Endothelial cell of umbilical vein (primary cell): Measurements from ENCODE around the gene LUC7L. TPM values are rescaled to one million over a fixed set of nuclear protein-coding genes. Genes with fewer than 3 reads are reported as not detected.

Source experiments
- BruUV-seq: library from RNA; stranded (reverse); fragments of 400-500 nt; replicated peaks from 2 replicates; lab custom pipeline; 2021; lab: Mats Ljungman, UMichigan
- CTCF ChIA-PET: fragments of 300-600, 350-600 bp; sonication (Branson Sonifier 250); formaldehyde crosslinking; loops from one replicate; lab custom pipeline; 2021; ENCODE audit warnings: antibody characterized with exemption, inconsistent platforms; lab: Charles Lee
- POLR2A ChIA-PET: fragments of 300-600, 350-600 bp; sonication (Branson Sonifier 250); formaldehyde crosslinking; loops from one replicate; lab custom pipeline; 2021; ENCODE audit warnings: antibody characterized with exemption, inconsistent platforms; lab: Charles Lee
- DNase-seq: peaks from one replicate; pipeline ENCODE4 v3.0.0-alpha.2; 2011; ENCODE audit warnings: low read depth, low spot score
- FAIRE-seq: peaks from 2 replicates; lab custom pipeline; 2011; peaks lifted over from hg19 to GRCh38; lab: Jason Lieb, UNC
- H2AFZ ChIP-seq: 2 replicates; pipeline ENCODE4 v1.6.0; 2012; ENCODE audit warnings: low read depth, low read length, control low read depth, inconsistent platforms
- H3K27ac ChIP-seq: 2 replicates; pipeline ENCODE4 v1.5.1; 2011; ENCODE audit warnings: low read depth, mild to moderate bottlenecking, control low read depth, low read length, moderate library complexity; ENCODE audit not compliant: insufficient read depth
- H3K27me3 ChIP-seq, 2 experiments: 2 replicates each; pipeline versions ENCODE4 v1.6.0 to v1.6.1; 2011; ENCODE audit warnings: low read length in 2 of 2, mixed read lengths in 1 of 2; ENCODE audit not compliant: control insufficient read depth in 2 of 2, insufficient read depth in 2 of 2
- H3K36me3 ChIP-seq, 2 experiments: 2 replicates in 1 of 2; 3 replicates in 1 of 2; pipeline ENCODE4 v1.5.1; 2011; ENCODE audit warnings: low read length in 2 of 2, mild to moderate bottlenecking in 1 of 2, moderate library complexity in 1 of 2; ENCODE audit not compliant: control insufficient read depth in 2 of 2, insufficient read depth in 2 of 2; ENCODE audit errors: extremely low read depth in 1 of 2
- H3K4me1 ChIP-seq: 3 replicates; pipeline ENCODE4 v1.5.1; 2011; ENCODE audit warnings: mild to moderate bottlenecking, low read length; ENCODE audit not compliant: control insufficient read depth, insufficient read depth; ENCODE audit errors: extremely low read depth
- H3K4me2 ChIP-seq: 2 replicates; pipeline ENCODE4 v1.6.1; 2011; ENCODE audit warnings: low read length, control low read depth, mixed read lengths; ENCODE audit not compliant: insufficient read depth
- H3K4me3 ChIP-seq, 3 experiments: fragments of 200-600 bp in 1 of 3; sonication (generic), shearing (Covaris generic) in 1 of 3; replicated peaks in 1 of 3; 2 replicates each; pipeline ENCODE4 v1.5.1; 2011 to 2016; ENCODE audit warnings: control low read depth in 3 of 3, low read length in 3 of 3, mild to moderate bottlenecking in 2 of 3, inconsistent platforms in 1 of 3, low read depth in 1 of 3, moderate library complexity in 1 of 3; ENCODE audit not compliant: insufficient read depth in 1 of 3
- H3K79me2 ChIP-seq: 2 replicates; pipeline ENCODE4 v1.6.0; 2012; ENCODE audit warnings: low read length, inconsistent platforms; ENCODE audit not compliant: control insufficient read depth, insufficient read depth
- H3K9ac ChIP-seq: replicated peaks from 2 replicates; pipeline ENCODE3; 2011; ENCODE audit warnings: low read length, control low read depth; ENCODE audit not compliant: insufficient read depth; ENCODE audit errors: extremely low read depth
- H3K9me1 ChIP-seq: replicated peaks from 3 replicates; pipeline ENCODE4 v1.6.0; 2011; ENCODE audit warnings: mild to moderate bottlenecking, low read length; ENCODE audit not compliant: control insufficient read depth, insufficient read depth; ENCODE audit errors: extremely low read depth
- H3K9me3 ChIP-seq: replicated peaks from 2 replicates; pipeline ENCODE4 v1.5.1; 2012; ENCODE audit warnings: low read length, inconsistent platforms; ENCODE audit not compliant: control insufficient read depth, insufficient read depth
- H4K20me1 ChIP-seq: replicated peaks from 2 replicates; pipeline ENCODE3; 2011; ENCODE audit warnings: mild to moderate bottlenecking, low read length; ENCODE audit not compliant: control insufficient read depth, insufficient read depth; ENCODE audit errors: extremely low read depth
- EZH2 ChIP-seq: IDR thresholded peaks from 2 replicates; pipeline ENCODE4 v1.6.1; 2012; ENCODE audit warnings: borderline replicate concordance, low read depth, mild to moderate bottlenecking, moderate library complexity, low read length, inconsistent platforms; ENCODE audit not compliant: severe bottlenecking
- FOS ChIP-seq: IDR thresholded peaks from 2 replicates; pipeline ENCODE4 v1.6.1; 2011; ENCODE audit warnings: mild to moderate bottlenecking, low read length, moderate library complexity, borderline replicate concordance; ENCODE audit not compliant: insufficient read depth
- GATA2 ChIP-seq: IDR thresholded peaks from 2 replicates; pipeline ENCODE4 v1.7.0; 2011; ENCODE audit warnings: low read depth, mild to moderate bottlenecking, moderate library complexity, mixed read lengths, low read length; ENCODE audit not compliant: insufficient read length, insufficient read depth
- JUN ChIP-seq: IDR thresholded peaks from 2 replicates; pipeline ENCODE4 v1.6.1; 2011; ENCODE audit warnings: borderline replicate concordance, low read depth; ENCODE audit not compliant: insufficient read length, insufficient read depth
- MYC ChIP-seq: IDR thresholded peaks from one replicate; pipeline ENCODE4 v1.6.1; 2011; ENCODE audit warnings: mild to moderate bottlenecking, low read depth, low read length
- POLR2A ChIP-seq: IDR thresholded peaks from 2 replicates; pipeline ENCODE4 v1.6.1; 2012; ENCODE audit warnings: low read depth, mild to moderate bottlenecking, control low read depth, low read length
- POLR2AphosphoS5 ChIP-seq: IDR thresholded peaks from 2 replicates; pipeline ENCODE4 v1.6.1; 2012; ENCODE audit warnings: low read depth, mild to moderate bottlenecking, control low read depth, low read length, moderate library complexity; ENCODE audit not compliant: insufficient read depth
- dilution Hi-C: fragments of 300-500 bp; cut with MboI; formaldehyde crosslinking; loops from one replicate; pipeline ENCODE4 v1.15.0; 2019; ENCODE audit warnings: low sequenced_read_pairs; ENCODE audit not compliant: extremely low pct_ligation_motif_present
- intact Hi-C: fragments of 100-400 bp; cut with micrococcal nuclease; formaldehyde crosslinking; loops from one replicate; pipeline ENCODE4 v1.10.0; 2022
- polyA plus RNA-seq, 4 experiments: library from polyadenylated mRNA; depleted of rRNA in 3 of 4; stranded (reverse) in 3 of 4; unstranded in 1 of 4; fragments of >200 nt; gene quantifications; 2 replicates each; pipeline versions ENCODE4 v1.2.1 to v1.2.3, GENCODE V29; 2011 to 2012; ENCODE audit warnings: missing spikeins in 1 of 4
- total RNA-seq: library from RNA; stranded (reverse); gene quantifications from 2 replicates; pipeline ENCODE4 v1.2.3, GENCODE V29; 2021
- TF ChIP-seq, protein P1 (sequence below), 2 donors: IDR thresholded peaks; 1 replicate in 1 of 2; 2 replicates in 1 of 2; pipeline ENCODE4 v1.5.1; 2011; ENCODE audit warnings: low read length in 2 of 2, mild to moderate bottlenecking in 2 of 2, moderate library complexity in 2 of 2, control low read depth in 1 of 2, inconsistent platforms in 1 of 2, low read depth in 1 of 2; ENCODE audit not compliant: insufficient read depth in 1 of 2; ENCODE audit errors: extremely low read depth in 1 of 2
- TF ChIP-seq, protein P2 (sequence below): IDR thresholded peaks from 2 replicates; pipeline ENCODE4 v1.6.1; 2011; ENCODE audit not compliant: insufficient read depth, insufficient read length

LUC7L gene
- total and polyA plus RNA-seq, 2 donors (not counting 3 experiments of a cell fraction or from before 2014, with no cell fraction given): 75.4 to 94.7 TPM

DNA sequence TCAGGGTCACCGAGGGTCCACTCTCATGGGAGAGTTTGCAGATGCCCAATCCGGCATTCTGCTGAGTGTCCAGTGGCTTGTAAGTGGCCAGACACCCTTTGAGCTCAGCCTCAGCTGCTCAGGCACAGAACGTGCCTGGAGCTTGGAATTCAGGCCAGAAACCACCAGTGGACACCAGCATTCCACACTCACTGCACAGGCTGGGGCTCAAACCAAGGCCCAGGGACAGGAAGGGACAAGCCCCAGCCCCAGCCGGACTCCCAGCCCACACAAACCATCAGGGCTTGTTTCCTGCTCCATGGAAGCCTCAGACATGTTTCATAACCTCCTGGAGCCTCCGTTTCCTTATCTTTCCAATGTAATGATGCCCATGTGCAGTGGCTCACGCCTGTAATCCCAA, 85.8 kb downstream of the LUC7L start:
- Histone ChIP-seq H3K4me2 (no peak overlapping the region), H3K9ac (no peak overlapping the region), H3K27me3 (no peaks in the 10 kb centered on the region), H3K4me3 (no peak overlapping the region), H3K9me1 (no peaks in the 10 kb centered on the region), H3K4me1 (no peaks in the 10 kb centered on the region), H3K27ac (no peak overlapping the region), H3K79me2 (no peaks in the 10 kb centered on the region), H2AFZ (no peak overlapping the region), H3K36me3 (no peaks in the 10 kb centered on the region), H3K9me3 (no peaks in the 10 kb centered on the region), H4K20me1 (no peaks in the 10 kb centered on the region)
- FAIRE-seq: no peak
- TF ChIP-seq JUN (no peak), GATA2 (no peak), POLR2A (no peak), MYC (no peak), EZH2 (no peak), FOS (no peak), POLR2AphosphoS5 (no peak)
- TF ChIP-seq, protein P1, sequence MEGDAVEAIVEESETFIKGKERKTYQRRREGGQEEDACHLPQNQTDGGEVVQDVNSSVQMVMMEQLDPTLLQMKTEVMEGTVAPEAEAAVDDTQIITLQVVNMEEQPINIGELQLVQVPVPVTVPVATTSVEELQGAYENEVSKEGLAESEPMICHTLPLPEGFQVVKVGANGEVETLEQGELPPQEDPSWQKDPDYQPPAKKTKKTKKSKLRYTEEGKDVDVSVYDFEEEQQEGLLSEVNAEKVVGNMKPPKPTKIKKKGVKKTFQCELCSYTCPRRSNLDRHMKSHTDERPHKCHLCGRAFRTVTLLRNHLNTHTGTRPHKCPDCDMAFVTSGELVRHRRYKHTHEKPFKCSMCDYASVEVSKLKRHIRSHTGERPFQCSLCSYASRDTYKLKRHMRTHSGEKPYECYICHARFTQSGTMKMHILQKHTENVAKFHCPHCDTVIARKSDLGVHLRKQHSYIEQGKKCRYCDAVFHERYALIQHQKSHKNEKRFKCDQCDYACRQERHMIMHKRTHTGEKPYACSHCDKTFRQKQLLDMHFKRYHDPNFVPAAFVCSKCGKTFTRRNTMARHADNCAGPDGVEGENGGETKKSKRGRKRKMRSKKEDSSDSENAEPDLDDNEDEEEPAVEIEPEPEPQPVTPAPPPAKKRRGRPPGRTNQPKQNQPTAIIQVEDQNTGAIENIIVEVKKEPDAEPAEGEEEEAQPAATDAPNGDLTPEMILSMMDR (IDR thresholded peaks at IDR 0.05; ENCODE audit: extremely low read depth in 1 of 2, insufficient read depth in 1 of 2, low read depth in 1 of 2, low read length in 2 of 2): no peak
- TF ChIP-seq, protein P2, sequence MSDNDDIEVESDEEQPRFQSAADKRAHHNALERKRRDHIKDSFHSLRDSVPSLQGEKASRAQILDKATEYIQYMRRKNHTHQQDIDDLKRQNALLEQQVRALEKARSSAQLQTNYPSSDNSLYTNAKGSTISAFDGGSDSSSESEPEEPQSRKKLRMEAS: no peak
- DNase-seq: no peak
- BruUV-seq: no TSS peak
- intact Hi-C loops (no loop called here), dilution Hi-C loops (no loop called here)
- ChIA-PET POLR2A (no interaction called here), CTCF (interaction anchor here (1.4 kb wide), 1 partner anchor 24 kb away, joined by 4 read pairs; no protein-coding TSS in a partner anchor)
